Measurements from ENCODE around the gene CCDC7.
"Not testable (repeated sequence)": the region's sequence is repeated elsewhere in the genome, so short reads cannot be mapped to it uniquely, and the experiment has no call there.

The CCDC7 gene

GRCh38 chr10:32562695-32563094 lies 116.8 kb downstream of the CCDC7 start:
- DNase-seq (ENCODE audit: low read depth), result not testable (repeated sequence)

- DNase-seq (ENCODE audit: low read depth), result no peak
Measured at GRCh38 chr10:32577448-32577847, 131.5 kb downstream of the CCDC7 start.

GRCh38 chr10:32582946-32583345 lies 137.0 kb downstream of the CCDC7 start:
- no peak for DNase-seq (ENCODE audit: low read depth)

GRCh38 chr10:32598022-32598421 lies 152.1 kb downstream of the CCDC7 start:
- not testable (repeated sequence) for DNase-seq (ENCODE audit: low read depth)

GRCh38 chr10:32600317-32600716 lies 154.4 kb downstream of the CCDC7 start:
- DNase-seq (ENCODE audit: low read depth), result no peak

GRCh38 chr10:32601562-32601961 lies 155.6 kb downstream of the CCDC7 start:
- not testable (repeated sequence) for DNase-seq (ENCODE audit: low read depth)

GRCh38 chr10:32605787-32606186 lies 159.8 kb downstream of the CCDC7 start:
- no peak for DNase-seq (ENCODE audit: low read depth)

GRCh38 chr10:32610543-32610942 lies 164.6 kb downstream of the CCDC7 start:
- DNase-seq (ENCODE audit: low read depth), result not testable (repeated sequence)

- DNase-seq (ENCODE audit: low read depth), result no peak
Measured at GRCh38 chr10:32616438-32616837, 170.5 kb downstream of the CCDC7 start.

GRCh38 chr10:32618482-32618881 lies 172.5 kb downstream of the CCDC7 start:
- no peak for DNase-seq (ENCODE audit: low read depth)

GRCh38 chr10:32621969-32622368 lies 176.0 kb downstream of the CCDC7 start:
- DNase-seq (ENCODE audit: low read depth), result no peak

- no peak for DNase-seq (ENCODE audit: low read depth)
Measured at GRCh38 chr10:32622409-32622808, 176.5 kb downstream of the CCDC7 start.

- DNase-seq (ENCODE audit: low read depth), result no peak
Measured at GRCh38 chr10:32627183-32627582, 181.2 kb downstream of the CCDC7 start.

- no peak for DNase-seq (ENCODE audit: low read depth)
Measured at GRCh38 chr10:32629910-32630309, 184.0 kb downstream of the CCDC7 start.

GRCh38 chr10:32646535-32646934 lies 200.6 kb downstream of the CCDC7 start:
- DNase-seq (ENCODE audit: low read depth), result no peak

GRCh38 chr10:32650246-32650655 lies 204.3 kb downstream of the CCDC7 start:
- DNase-seq (ENCODE audit: low read depth), result no peak

GRCh38 chr10:32657430-32657829 lies 211.5 kb downstream of the CCDC7 start:
- DNase-seq (ENCODE audit: low read depth), result not testable (repeated sequence)

GRCh38 chr10:32661346-32661745 lies 215.4 kb downstream of the CCDC7 start:
- DNase-seq (ENCODE audit: low read depth), result no peak

- DNase-seq (ENCODE audit: low read depth), result no peak
Measured at GRCh38 chr10:32680803-32681557, 235.0 kb downstream of the CCDC7 start.

GRCh38 chr10:32684291-32684690 lies 238.4 kb downstream of the CCDC7 start:
- DNase-seq (ENCODE audit: low read depth), result no peak

- no peak for DNase-seq (ENCODE audit: low read depth)
Measured at GRCh38 chr10:32687116-32687515, 241.2 kb downstream of the CCDC7 start.

- no peak for DNase-seq (ENCODE audit: low read depth)
Measured at GRCh38 chr10:32687546-32687945, 241.6 kb downstream of the CCDC7 start.

GRCh38 chr10:32692174-32692573 lies 246.2 kb downstream of the CCDC7 start:
- DNase-seq (ENCODE audit: low read depth), result no peak

GRCh38 chr10:32693441-32693979 lies 247.6 kb downstream of the CCDC7 start:
- DNase-seq (ENCODE audit: low read depth), result no peak

Data from stimulated activated CD8-positive, alpha-beta memory T cell treated with anti-CD3 and anti-CD28 coated beads, Interleukin-4, amount 100 ng/mL, for 24 hours (primary cell).